Measurements from ENCODE around the gene HTT-AS. TPM values are rescaled to one million over a fixed set of nuclear protein-coding genes. Genes with fewer than 3 reads are reported as not detected.
"Not testable (repeated sequence)": the region's sequence is repeated elsewhere in the genome, so short reads cannot be mapped to it uniquely, and the experiment has no call there.

HTT-AS gene
- total RNA-seq, 1 donor from 2014 or later: not detected

DNA sequence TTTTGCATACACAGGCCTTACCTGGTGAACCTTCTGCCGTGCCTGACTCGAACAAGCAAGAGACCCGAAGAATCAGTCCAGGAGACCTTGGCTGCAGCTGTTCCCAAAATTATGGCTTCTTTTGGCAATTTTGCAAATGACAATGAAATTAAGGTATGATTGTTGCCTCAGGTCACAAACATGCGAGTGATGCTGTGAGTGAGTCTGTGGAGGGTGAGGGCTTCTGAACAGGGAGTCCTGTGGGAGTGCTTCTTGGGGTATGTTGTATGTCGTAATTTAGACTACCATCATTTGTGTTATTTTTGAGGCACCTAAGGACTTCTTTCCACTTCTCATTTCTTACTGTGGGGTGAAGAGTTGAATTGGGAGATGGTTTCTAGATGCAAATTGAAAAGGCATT, 32.9 kb upstream of the HTT-AS start:
- H3K36me3 Mint-ChIP-seq: peaks cover 38% of the 10 kb centered on the region
- no peaks in the 10 kb centered on the region for H3K9me3 Mint-ChIP-seq
- no peaks in the 10 kb centered on the region for H3K4me1 Mint-ChIP-seq
- DNase-seq (ENCODE audit: low spot score in 2 of 2, unreplicated experiment in 2 of 2): no peak
- TF ChIP-seq, protein P1, sequence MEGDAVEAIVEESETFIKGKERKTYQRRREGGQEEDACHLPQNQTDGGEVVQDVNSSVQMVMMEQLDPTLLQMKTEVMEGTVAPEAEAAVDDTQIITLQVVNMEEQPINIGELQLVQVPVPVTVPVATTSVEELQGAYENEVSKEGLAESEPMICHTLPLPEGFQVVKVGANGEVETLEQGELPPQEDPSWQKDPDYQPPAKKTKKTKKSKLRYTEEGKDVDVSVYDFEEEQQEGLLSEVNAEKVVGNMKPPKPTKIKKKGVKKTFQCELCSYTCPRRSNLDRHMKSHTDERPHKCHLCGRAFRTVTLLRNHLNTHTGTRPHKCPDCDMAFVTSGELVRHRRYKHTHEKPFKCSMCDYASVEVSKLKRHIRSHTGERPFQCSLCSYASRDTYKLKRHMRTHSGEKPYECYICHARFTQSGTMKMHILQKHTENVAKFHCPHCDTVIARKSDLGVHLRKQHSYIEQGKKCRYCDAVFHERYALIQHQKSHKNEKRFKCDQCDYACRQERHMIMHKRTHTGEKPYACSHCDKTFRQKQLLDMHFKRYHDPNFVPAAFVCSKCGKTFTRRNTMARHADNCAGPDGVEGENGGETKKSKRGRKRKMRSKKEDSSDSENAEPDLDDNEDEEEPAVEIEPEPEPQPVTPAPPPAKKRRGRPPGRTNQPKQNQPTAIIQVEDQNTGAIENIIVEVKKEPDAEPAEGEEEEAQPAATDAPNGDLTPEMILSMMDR (IDR thresholded peaks at IDR 0.05; ENCODE audit: unreplicated experiment): no peak
- H3K27ac Mint-ChIP-seq: no peak overlapping the region
- H3K27me3 Mint-ChIP-seq (ENCODE audit: low read depth): no peaks in the 10 kb centered on the region
- no peak overlapping the region for H3K4me3 Mint-ChIP-seq

DNA sequence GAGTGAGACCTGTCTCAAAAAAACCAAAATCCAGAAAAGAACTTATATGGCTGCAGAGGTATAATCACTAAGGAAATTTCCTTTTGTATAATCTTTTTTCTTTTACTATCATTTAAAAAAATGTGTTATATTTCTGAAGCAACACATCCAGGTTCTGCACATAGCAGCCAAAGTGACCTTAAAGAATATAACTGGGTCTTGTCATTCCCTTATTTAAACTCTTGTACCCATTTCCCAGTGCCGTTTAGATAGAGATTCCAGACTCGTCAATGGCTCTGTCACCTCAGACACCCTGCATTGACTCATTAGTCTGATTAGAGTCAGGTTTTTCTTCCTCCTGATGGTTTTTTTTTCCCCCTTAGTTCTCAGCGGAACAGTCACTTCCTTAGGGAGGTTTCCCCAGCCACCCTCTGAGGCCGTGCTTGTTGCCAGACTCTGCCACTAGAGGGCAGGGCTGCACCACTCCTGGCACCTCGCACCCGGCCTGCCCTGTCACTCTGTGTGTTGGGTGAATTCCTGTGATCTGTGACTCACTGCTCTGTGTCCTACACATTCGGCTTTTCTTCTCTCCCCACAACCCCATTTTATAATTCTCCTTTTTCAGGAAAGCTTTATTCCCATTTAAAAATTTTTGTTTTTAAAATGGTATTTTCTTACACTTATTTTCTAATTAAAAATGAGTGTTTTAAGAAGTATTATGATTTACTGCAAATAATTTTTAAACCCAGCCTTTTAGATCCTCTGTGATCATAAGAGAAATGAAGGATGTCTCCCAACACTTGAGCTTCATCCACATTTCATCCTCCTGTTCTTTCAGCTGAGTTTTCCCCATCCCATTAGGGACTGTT, 32.2 kb upstream of the HTT-AS start:
- H3K9me3 Mint-ChIP-seq: no peaks in the 10 kb centered on the region
- TF ChIP-seq, protein P1 (IDR thresholded peaks at IDR 0.05; ENCODE audit: unreplicated experiment): peak; percentile 86
- no peak overlapping the region for H3K27ac Mint-ChIP-seq

DNA sequence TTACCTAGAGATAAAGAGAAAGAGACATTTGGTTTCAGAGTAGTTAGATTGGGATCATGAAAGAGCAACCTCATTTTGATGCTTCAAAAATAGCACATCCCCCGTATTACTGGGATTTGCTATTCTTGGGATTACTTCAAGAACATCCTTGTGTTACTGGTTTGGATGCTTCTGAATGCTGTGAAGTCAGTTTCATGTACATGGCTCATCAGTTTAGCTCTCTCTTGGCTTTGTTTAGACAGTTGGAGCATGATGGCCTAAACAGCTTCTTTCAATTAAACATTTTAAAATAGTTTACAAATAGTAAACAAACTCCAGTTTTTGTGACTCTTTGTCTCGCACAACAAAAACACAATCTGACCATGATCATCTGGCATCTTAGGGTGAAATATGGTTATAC, 24.0 kb upstream of the HTT-AS start:
- H3K27ac Mint-ChIP-seq: no peak overlapping the region
- no peak overlapping the region for H3K4me3 Mint-ChIP-seq
- no peaks in the 10 kb centered on the region for H3K4me1 Mint-ChIP-seq
- no peak for DNase-seq (ENCODE audit: low spot score in 2 of 2, unreplicated experiment in 2 of 2)
- H3K27me3 Mint-ChIP-seq (ENCODE audit: low read depth): no peaks in the 10 kb centered on the region
- peaks cover 39% of the 10 kb centered on the region for H3K36me3 Mint-ChIP-seq
- TF ChIP-seq, protein P1 (IDR thresholded peaks at IDR 0.05; ENCODE audit: unreplicated experiment): no peak
- H3K9me3 Mint-ChIP-seq: peaks cover 3% of the 10 kb centered on the region

More for the DNA sequence above, 32.2 kb upstream of the HTT-AS start:
- peak; percentile 58 to 90 for DNase-seq (ENCODE audit: low spot score in 2 of 2, unreplicated experiment in 2 of 2)
- Mint-ChIP-seq H3K4me3 (no peak overlapping the region), H3K4me1 (no peaks in the 10 kb centered on the region), H3K27me3 (ENCODE audit: low read depth) (no peaks in the 10 kb centered on the region), H3K36me3 (peaks cover 36% of the 10 kb centered on the region)

DNA sequence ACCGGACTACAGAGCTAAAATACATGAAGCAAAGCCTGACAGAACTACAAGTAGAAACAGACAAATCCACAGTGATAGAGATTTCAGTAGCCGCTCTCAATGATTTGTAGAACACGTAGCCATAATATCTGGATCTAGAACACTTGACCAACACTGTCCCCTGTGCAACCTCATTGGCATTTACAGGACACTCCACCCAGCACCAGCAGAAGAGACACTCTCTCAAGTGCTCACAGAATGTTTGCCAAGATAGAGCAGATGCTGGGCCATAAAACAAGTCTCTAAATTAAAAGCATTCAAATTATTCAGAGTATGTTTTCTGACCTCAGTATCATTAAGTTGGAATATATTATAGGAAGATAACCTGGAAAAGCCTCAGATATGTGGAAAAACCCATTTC, 21.9 kb upstream of the HTT-AS start:
- Mint-ChIP-seq H3K36me3 (peaks cover 42% of the 10 kb centered on the region), H3K9me3 (peaks cover 10% of the 10 kb centered on the region), H3K27ac (no peak overlapping the region), H3K27me3 (ENCODE audit: low read depth) (no peaks in the 10 kb centered on the region), H3K4me1 (no peaks in the 10 kb centered on the region), H3K4me3 (no peak overlapping the region)
- TF ChIP-seq, protein P1 (IDR thresholded peaks at IDR 0.05; ENCODE audit: unreplicated experiment): no peak
- DNase-seq (ENCODE audit: low spot score in 2 of 2, unreplicated experiment in 2 of 2): no peak

DNA sequence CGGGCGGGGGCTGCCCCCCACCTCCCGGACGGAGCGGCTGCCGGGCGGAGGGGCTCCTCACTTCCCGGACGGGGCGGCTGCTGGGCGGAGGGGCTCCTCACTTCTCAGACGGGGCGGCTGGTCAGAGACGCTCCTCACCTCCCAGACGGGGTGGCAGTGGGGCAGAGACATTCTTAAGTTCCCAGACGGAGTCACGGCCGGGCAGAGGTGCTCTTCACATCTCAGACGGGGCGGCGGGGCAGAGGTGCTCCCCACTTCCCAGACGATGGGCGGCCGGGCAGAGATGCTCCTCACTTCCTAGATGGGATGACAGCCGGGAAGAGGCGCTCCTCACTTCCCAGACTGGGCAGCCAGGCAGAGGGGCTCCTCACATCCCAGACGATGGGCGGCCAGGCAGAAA, 20.4 kb upstream of the HTT-AS start:
- H3K27ac Mint-ChIP-seq; DNase-seq (ENCODE audit: low spot score in 2 of 2, unreplicated experiment in 2 of 2); H3K4me3 Mint-ChIP-seq; H3K4me1 Mint-ChIP-seq; H3K27me3 Mint-ChIP-seq (ENCODE audit: low read depth): not testable (repeated sequence)
- peaks cover 43% of the 10 kb centered on the region for H3K36me3 Mint-ChIP-seq
- peaks cover 10% of the 10 kb centered on the region for H3K9me3 Mint-ChIP-seq

DNA sequence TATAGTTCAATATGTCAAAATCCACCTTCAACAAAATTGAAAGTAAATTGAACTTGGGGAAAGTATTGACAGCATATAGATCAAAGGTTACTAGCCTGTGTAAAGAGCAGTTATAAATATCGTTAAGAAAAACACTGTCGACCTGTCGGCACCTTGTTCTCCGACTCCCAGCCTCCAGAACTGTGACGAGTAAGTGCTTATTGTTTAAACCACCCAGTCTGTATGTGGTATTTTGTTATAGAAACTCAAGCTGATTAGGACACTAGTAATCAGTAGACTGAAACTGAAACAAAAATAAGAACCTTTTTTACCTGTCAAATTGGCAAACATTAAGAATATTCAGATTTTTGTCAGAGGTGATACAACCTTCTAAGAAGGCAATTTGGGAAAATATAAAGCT, 17.1 kb upstream of the HTT-AS start:
- no peak for DNase-seq (ENCODE audit: low spot score in 2 of 2, unreplicated experiment in 2 of 2)
- Mint-ChIP-seq H3K4me1 (peaks cover 4% of the 10 kb centered on the region), H3K27ac (no peak overlapping the region), H3K4me3 (no peak overlapping the region), H3K9me3 (peaks cover 10% of the 10 kb centered on the region), H3K27me3 (ENCODE audit: low read depth) (no peaks in the 10 kb centered on the region), H3K36me3 (peaks cover 52% of the 10 kb centered on the region)
- TF ChIP-seq, protein P1 (IDR thresholded peaks at IDR 0.05; ENCODE audit: unreplicated experiment): no peak

Data from mesothelial cell of epicardium (in vitro differentiated cells).